PC-9 (cell line): ENCODE data around the gene ZNF467. TPM values are rescaled to one million over a fixed set of nuclear protein-coding genes. Genes with fewer than 3 reads are reported as not detected.

Experiments
- BruUV-seq: library from RNA; stranded (reverse); fragments of 400-500 nt; replicated peaks from 2 replicates; lab custom pipeline; 2021; lab: Mats Ljungman, UMichigan
- CTCF ChIA-PET: fragments of 300-600 bp; sonication (Branson Sonifier 250); formaldehyde crosslinking; loops from one replicate; lab custom pipeline; 2022; ENCODE audit warnings: antibody characterized with exemption; lab: Charles Lee
- POLR2A ChIA-PET: fragments of 300-600 bp; sonication (Branson Sonifier 250); formaldehyde crosslinking; loops from one replicate; lab custom pipeline; 2022; ENCODE audit warnings: antibody characterized with exemption; ENCODE audit not compliant: unreplicated experiment; lab: Charles Lee
- DNase-seq, 2 experiments: peaks; one replicate each; pipeline versions ENCODE4 v3.0.0 to v3.0.0-alpha.2; 2015 to 2022; ENCODE audit warnings: mixed read lengths in 1 of 2
- H2AFZ ChIP-seq: fragments of 200-600 bp; sonication (generic); 2 replicates; pipeline ENCODE4 v1.8.1; 2017; ENCODE audit warnings: antibody characterized with exemption
- H3F3A ChIP-seq: fragments of 200-600 bp; sonication (generic); 2 replicates; pipeline ENCODE4 v1.8.1; 2017; ENCODE audit warnings: antibody characterized with exemption, mild to moderate bottlenecking, low read depth; ENCODE audit not compliant: insufficient read depth
- H3K27ac ChIP-seq: fragments of 200-600 bp; sonication (generic); 2 replicates; pipeline ENCODE4 v1.6.1; 2016; ENCODE audit warnings: mixed run types
- H3K27me3 ChIP-seq: fragments of 200-600 bp; sonication (generic); 2 replicates; pipeline ENCODE4 v1.6.1; 2016; ENCODE audit warnings: low read depth, mixed run types; ENCODE audit not compliant: insufficient read depth
- H3K36me3 ChIP-seq: fragments of 200-600 bp; sonication (generic); 2 replicates; pipeline ENCODE4 v1.6.1; 2016; ENCODE audit warnings: low read depth, mixed run types
- H3K4me1 ChIP-seq: fragments of 200-600 bp; sonication (generic); replicated peaks from 2 replicates; pipeline ENCODE4 v1.6.1; 2016; ENCODE audit warnings: mixed run types; ENCODE audit not compliant: insufficient read depth
- H3K4me2 ChIP-seq: fragments of 200-600 bp; sonication (generic); 2 replicates; pipeline ENCODE4 v1.6.1; 2017; ENCODE audit warnings: mixed run types
- H3K4me3 ChIP-seq: fragments of 200-600 bp; sonication (generic); 2 replicates; pipeline ENCODE4 v1.6.1; 2016; ENCODE audit warnings: mixed run types
- H3K79me2 ChIP-seq: fragments of 200-600 bp; sonication (generic); 2 replicates; pipeline ENCODE4 v1.6.1; 2017; ENCODE audit warnings: low read depth, mixed run types
- H3K9me2 ChIP-seq: fragments of 200-600 bp; sonication (generic); 2 replicates; pipeline ENCODE4 v1.8.1; 2017; ENCODE audit warnings: mild to moderate bottlenecking; ENCODE audit not compliant: insufficient read depth
- H3K9me3 ChIP-seq: fragments of 200-600 bp; sonication (generic); 2 replicates; pipeline ENCODE4 v1.8.1; 2016; ENCODE audit warnings: low read depth; ENCODE audit not compliant: insufficient read depth
- H4K20me1 ChIP-seq: fragments of 200-600 bp; sonication (generic); 2 replicates; pipeline ENCODE4 v1.8.1; 2017; ENCODE audit not compliant: insufficient read depth
- EZH2 ChIP-seq: fragments of 200-600 bp; sonication (generic); IDR thresholded peaks from 2 replicates; pipeline ENCODE4 v1.8.0; 2017; ENCODE audit warnings: antibody characterized with exemption, low read depth
- intact Hi-C: fragments of 100-400 bp; cut with micrococcal nuclease; formaldehyde crosslinking; loops from one replicate; pipeline ENCODE4 v1.10.0; 2022; ENCODE audit not compliant: unreplicated experiment
- total RNA-seq: library from RNA; stranded (reverse); gene quantifications from 2 replicates; pipeline ENCODE4 v1.2.3, GENCODE V29; 2021
- TF ChIP-seq, protein P1 (sequence below): fragments of 200-600 bp; sonication (generic); conservative IDR thresholded peaks from 2 replicates; pipeline ENCODE4 v1.6.1; 2017; ENCODE audit warnings: mixed run types, antibody characterized with exemption, mild to moderate bottlenecking, moderate library complexity

ZNF467 gene
- total RNA-seq, 1 experiment from 2014 or later: 6.6 TPM

DNA sequence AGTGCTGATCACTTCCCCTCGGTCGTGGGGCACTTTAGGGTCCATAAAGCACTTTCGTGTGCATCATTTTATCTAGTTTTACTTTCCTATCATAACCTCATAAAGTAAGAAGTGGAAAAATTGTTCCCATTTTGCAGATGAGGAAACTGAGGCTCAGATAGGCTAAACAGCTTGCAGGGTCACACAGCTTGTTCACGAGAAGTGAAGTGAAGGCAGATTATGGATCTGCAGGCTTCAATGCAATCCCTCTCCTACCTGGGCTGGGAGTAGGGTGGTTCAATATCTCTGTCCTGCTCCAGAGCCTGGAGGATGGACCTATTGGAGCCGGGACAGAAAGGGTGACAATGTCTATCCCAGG, 10.8 kb upstream of the ZNF467 start:
- Histone ChIP-seq H3K9me3 (no peaks in the 10 kb centered on the region), H3F3A (no peaks in the 10 kb centered on the region), H3K4me2 (no peak overlapping the region), H3K79me2 (no peaks in the 10 kb centered on the region), H3K27ac (no peak overlapping the region), H2AFZ (no peak overlapping the region), H3K27me3 (peaks cover 24% of the 10 kb centered on the region), H3K4me3 (no peak overlapping the region), H4K20me1 (0 out of 2 replicates have a peak, but pooled peaks cover 3% of the 10 kb centered on the region), H3K36me3 (no peaks in the 10 kb centered on the region), H3K9me2 (no peaks in the 10 kb centered on the region), H3K4me1 (no peaks in the 10 kb centered on the region)
- intact Hi-C loops: no loop called here
- ChIA-PET POLR2A (no interaction called here), CTCF (interaction anchor here (0.9 kb wide), 1 partner anchor 11 kb away, joined by 7 read pairs; the partner anchor contains the start of gene ZNF467)
- TF ChIP-seq, protein P1, sequence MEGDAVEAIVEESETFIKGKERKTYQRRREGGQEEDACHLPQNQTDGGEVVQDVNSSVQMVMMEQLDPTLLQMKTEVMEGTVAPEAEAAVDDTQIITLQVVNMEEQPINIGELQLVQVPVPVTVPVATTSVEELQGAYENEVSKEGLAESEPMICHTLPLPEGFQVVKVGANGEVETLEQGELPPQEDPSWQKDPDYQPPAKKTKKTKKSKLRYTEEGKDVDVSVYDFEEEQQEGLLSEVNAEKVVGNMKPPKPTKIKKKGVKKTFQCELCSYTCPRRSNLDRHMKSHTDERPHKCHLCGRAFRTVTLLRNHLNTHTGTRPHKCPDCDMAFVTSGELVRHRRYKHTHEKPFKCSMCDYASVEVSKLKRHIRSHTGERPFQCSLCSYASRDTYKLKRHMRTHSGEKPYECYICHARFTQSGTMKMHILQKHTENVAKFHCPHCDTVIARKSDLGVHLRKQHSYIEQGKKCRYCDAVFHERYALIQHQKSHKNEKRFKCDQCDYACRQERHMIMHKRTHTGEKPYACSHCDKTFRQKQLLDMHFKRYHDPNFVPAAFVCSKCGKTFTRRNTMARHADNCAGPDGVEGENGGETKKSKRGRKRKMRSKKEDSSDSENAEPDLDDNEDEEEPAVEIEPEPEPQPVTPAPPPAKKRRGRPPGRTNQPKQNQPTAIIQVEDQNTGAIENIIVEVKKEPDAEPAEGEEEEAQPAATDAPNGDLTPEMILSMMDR: no peak
- TF ChIP-seq EZH2: no peak
- BruUV-seq: no TSS peak
- no peak for DNase-seq

DNA sequence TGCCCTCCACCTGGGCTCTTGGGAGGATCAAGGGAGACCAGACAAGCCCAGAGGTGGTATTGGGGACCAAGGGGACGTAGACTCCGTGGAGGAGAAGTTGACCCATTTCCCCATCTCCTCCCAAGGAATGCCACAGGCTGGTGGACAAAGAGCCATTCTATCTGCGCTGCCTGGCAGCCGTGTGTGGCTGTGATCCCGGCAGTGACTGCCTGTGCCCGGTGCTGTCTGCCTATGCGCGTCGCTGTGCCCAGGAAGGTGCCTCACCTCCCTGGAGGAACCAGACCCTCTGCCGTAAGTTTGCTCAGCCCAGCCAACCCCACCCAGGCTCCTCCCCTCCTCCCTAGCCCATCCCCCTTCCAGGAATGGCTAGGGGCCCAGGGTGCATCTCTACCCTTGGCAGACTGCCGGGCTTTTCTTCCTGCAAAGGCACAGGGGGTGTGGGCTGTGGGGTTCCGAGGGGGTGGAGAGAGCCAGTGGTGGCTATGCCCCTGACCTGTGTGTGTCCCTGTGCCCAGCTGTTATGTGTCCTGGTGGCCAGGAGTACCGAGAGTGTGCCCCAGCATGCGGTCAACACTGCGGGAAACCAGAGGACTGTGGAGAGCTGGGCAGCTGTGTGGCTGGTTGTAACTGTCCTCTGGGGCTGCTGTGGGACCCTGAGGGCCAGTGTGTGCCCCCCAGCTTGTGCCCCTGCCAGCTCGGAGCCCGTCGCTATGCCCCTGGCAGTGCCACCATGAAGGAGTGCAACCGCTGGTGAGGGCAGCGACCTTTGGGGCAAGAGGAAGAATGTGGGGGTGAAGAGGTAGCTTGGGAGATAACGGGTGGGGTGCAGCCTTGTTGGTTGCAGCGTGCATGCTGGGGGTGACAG, 10.2 kb upstream of the ZNF467 start:
- no peak overlapping the region for H3K4me2 ChIP-seq
- H3K27me3 ChIP-seq: peaks cover 26% of the 10 kb centered on the region
- H3K4me1 ChIP-seq: no peaks in the 10 kb centered on the region
- no peaks in the 10 kb centered on the region for H3K36me3 ChIP-seq
- no peaks in the 10 kb centered on the region for H3F3A ChIP-seq
- H4K20me1 ChIP-seq: 0 out of 2 replicates have a peak, but pooled peaks cover 3% of the 10 kb centered on the region
- H3K79me2 ChIP-seq: no peaks in the 10 kb centered on the region
- no TSS peak for BruUV-seq
- ChIA-PET CTCF (interaction anchor here (0.9 kb wide), 1 partner anchor 10 kb away, joined by 7 read pairs; the partner anchor contains the start of gene ZNF467), POLR2A (no interaction called here)
- intact Hi-C loops: no loop called here
- H2AFZ ChIP-seq: no peak overlapping the region
- no peaks in the 10 kb centered on the region for H3K9me3 ChIP-seq
- H3K4me3 ChIP-seq: no peak overlapping the region
- no peaks in the 10 kb centered on the region for H3K9me2 ChIP-seq
- no peak overlapping the region for H3K27ac ChIP-seq
- TF ChIP-seq, protein P1: no peak
- TF ChIP-seq EZH2: no peak
- no peak for DNase-seq

DNA sequence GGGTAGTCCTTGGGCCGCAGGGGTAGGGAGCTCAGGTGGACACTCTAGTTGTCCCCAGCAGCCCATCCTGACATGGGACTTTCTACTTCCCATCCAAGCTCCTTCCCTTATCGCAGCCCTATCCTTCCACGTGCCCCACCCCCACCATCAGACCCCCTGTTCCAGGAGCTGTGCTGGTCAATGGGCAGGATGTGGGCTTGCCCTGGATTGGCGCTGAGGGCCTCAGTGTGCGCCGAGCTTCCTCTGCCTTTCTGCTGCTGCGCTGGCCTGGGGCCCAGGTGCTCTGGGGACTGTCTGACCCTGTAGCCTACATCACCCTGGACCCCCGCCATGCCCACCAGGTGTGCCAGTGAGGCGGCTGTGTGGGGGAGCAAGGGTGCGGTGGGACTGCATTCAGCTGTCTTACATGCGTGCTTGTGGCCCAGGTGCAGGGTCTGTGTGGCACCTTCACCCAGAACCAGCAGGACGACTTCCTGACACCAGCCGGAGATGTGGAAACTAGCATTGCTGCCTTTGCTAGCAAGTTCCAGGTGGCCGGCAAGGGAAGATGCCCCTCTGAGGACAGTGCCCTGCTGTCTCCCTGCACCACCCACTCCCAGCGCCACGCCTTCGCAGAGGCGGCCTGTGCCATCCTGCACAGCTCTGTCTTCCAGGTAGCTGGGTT, 9.4 kb upstream of the ZNF467 start:
- CTCF ChIA-PET: interaction anchor here (0.6 kb wide), 1 partner anchor 786 kb away, joined by 4 read pairs; no protein-coding TSS in a partner anchor
- no peak for DNase-seq
- H3K4me3 ChIP-seq: no peak overlapping the region

More for the DNA sequence above, 9.4 kb upstream of the ZNF467 start:
- Histone ChIP-seq H3K9me2 (no peaks in the 10 kb centered on the region), H3K36me3 (no peaks in the 10 kb centered on the region), H3K79me2 (no peaks in the 10 kb centered on the region), H3K27ac (no peak overlapping the region), H3K4me1 (no peaks in the 10 kb centered on the region), H4K20me1 (0 out of 2 replicates have a peak, but pooled peaks cover 3% of the 10 kb centered on the region), H3F3A (no peaks in the 10 kb centered on the region), H3K27me3 (peaks cover 26% of the 10 kb centered on the region), H3K4me2 (no peak overlapping the region), H3K9me3 (no peaks in the 10 kb centered on the region), H2AFZ (no peak overlapping the region)
- TF ChIP-seq, protein P1: no peak
- TF ChIP-seq EZH2: no peak
- BruUV-seq: no TSS peak
- POLR2A ChIA-PET: interaction anchor here (0.6 kb wide), 1 partner anchor 60 kb away, joined by 3 read pairs; no protein-coding TSS in a partner anchor
- intact Hi-C loops: no loop called here
